ENCODE measurements around the gene IQGAP3.
"Not testable (repeated sequence)": the region's sequence is repeated elsewhere in the genome, so short reads cannot be mapped to it uniquely, and the experiment has no call there.

Gene IQGAP3

DNA sequence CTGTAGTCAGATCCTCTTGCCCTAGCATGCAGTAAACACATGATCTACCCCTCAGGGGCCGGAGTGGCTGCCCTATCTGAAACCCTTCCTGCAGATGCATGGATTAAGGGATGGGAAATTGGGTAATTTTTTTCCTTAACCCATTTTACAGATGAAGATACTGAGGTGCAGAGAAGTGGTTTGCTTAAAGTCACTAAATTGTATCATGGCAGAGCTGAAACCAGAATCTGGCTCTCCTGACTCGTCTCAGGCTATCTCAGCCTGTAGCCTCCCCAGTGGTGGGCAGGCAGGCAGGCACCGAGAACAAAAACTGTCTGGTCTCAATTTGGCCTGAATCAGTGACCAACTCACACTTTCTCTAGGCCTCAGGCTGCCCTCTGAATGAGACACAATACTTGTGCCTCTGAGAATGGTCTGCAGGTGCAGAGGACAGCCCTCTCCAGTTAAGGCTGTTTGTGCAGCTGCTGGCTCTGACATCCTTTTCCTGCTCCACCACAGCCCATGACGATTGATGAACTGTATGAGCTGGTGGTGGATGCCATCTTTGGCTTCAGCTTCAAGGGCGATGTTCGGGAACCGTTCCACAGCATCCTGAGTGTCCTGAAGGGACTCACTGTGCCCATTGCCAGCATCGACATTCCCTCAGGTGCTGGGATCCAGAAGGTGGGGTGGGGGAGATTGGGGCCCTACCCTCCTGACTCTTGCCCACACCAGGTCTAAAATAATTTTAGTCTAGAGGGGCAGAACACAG is 20.7 kb upstream of the IQGAP3 start:
- no peak overlapping the region for H3K4me3 ChIP-seq (ENCODE audit: low read depth, low read length)
- TF ChIP-seq, protein P1, sequence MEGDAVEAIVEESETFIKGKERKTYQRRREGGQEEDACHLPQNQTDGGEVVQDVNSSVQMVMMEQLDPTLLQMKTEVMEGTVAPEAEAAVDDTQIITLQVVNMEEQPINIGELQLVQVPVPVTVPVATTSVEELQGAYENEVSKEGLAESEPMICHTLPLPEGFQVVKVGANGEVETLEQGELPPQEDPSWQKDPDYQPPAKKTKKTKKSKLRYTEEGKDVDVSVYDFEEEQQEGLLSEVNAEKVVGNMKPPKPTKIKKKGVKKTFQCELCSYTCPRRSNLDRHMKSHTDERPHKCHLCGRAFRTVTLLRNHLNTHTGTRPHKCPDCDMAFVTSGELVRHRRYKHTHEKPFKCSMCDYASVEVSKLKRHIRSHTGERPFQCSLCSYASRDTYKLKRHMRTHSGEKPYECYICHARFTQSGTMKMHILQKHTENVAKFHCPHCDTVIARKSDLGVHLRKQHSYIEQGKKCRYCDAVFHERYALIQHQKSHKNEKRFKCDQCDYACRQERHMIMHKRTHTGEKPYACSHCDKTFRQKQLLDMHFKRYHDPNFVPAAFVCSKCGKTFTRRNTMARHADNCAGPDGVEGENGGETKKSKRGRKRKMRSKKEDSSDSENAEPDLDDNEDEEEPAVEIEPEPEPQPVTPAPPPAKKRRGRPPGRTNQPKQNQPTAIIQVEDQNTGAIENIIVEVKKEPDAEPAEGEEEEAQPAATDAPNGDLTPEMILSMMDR (IDR thresholded peaks at IDR 0.05; ENCODE audit: low read depth, low read length, missing control alignments), result no peak
- no peak for DNase-seq (ENCODE audit: low read depth)

DNA sequence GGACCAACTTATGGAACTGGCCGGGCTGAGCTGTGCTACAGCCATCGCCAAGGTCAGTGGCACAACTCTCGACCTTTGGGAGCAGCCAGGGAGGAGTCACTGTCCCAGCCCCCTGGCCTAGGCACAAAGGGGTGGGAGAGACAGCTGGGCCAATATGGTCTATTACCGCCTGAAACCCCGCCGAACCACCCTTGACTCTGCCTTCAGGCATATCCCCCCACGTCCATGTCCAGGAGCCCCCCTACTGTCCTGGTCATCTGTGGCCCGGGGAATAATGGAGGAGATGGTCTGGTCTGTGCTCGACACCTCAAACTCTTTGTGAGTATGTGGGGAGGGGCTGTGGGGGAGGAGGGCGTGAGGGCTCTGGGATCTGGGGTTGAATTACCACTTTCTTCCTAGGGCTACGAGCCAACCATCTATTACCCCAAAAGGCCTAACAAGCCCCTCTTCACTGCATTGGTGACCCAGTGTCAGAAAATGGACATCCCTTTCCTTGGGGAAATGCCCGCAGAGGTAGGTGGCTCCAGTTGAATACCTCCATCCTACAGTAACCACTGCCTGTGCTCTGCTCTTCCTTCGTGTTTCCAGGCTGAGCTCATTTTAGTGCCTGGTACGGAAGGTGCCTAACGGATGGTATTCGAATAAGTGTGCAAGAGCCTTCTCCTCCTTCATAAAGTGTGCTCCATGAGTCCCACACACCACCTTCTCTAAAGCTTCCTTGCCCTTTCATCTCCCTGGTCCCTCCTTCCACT is 20.0 kb upstream of the IQGAP3 start:
- no peak for DNase-seq (ENCODE audit: low read depth)
- TF ChIP-seq, protein P1 (IDR thresholded peaks at IDR 0.05; ENCODE audit: low read depth, low read length, missing control alignments), result no peak
- H3K4me3 ChIP-seq (ENCODE audit: low read depth, low read length), result peak overlapping the region; percentile 77

GRCh38 chr1:156591432-156592157 is 19.2 kb upstream of the IQGAP3 start, which contains the start of gene NAXE:
TSS of gene NAXE (plus strand) at chr1:156591776. CDS start at chr1:156591805, 29 bp downstream.
- TF ChIP-seq, protein P1 (IDR thresholded peaks at IDR 0.05; ENCODE audit: low read depth, low read length, missing control alignments), result no peak
- DNase-seq (ENCODE audit: low read depth), result no peak
- H3K4me3 ChIP-seq (ENCODE audit: low read depth, low read length), result peak within 1 kb of the TSS; percentile 77

GRCh38 chr1:156591181-156591431 is 18.7 kb upstream of the IQGAP3 start:
- TF ChIP-seq, protein P1 (IDR thresholded peaks at IDR 0.05; ENCODE audit: low read depth, low read length, missing control alignments), result no peak
- H3K4me3 ChIP-seq (ENCODE audit: low read depth, low read length), result peak overlapping the region; percentile 77
- DNase-seq (ENCODE audit: low read depth), result no peak

DNA sequence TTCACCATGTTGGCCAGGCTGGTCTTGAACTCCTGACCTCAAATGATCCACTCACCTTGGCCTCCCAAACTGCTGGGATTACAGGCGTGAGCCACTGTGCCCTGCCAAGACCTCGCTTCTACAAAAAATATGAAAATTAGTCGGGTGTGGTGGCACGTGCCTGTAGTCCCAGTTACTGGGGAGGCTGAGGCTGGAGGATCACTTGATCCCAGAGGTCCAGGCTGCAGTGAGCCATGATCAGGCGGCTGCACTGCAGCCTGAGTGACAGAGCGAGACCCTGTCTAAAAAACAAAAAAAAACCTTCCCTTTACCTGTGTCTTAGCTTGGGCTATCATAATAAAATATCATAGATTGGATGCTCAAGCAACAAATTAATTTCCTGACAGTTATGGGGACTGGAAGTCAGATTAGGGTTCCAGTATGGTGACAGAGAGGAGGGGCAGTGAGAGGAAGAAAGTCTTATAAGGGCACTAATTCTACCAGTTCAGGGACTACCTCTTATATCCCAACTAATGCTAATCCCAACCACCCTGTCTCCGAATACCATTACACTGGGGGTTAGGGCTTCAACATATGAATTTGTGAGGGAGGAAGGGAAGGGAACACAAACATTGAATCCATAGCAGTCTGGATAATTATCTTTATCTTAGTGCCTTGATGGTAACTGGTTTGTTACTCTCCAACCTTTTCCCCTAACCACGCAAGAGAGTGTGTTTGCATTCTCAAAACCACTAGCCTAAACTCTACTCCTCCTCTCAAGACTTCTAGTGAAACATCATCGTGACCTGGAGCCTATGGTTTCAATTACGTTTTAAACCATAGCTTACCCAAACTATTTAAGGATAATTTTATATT is 18.2 kb upstream of the IQGAP3 start:
- peak overlapping the region; percentile 77; the same call in 1 of the 2 replicates for H3K4me3 ChIP-seq (ENCODE audit: low read depth, low read length)
- TF ChIP-seq, protein P1 (IDR thresholded peaks at IDR 0.05; ENCODE audit: low read depth, low read length, missing control alignments), result no peak
- no peak for DNase-seq (ENCODE audit: low read depth)

GRCh38 chr1:156589546-156589945 is 17.2 kb upstream of the IQGAP3 start:
- TF ChIP-seq, protein P1 (IDR thresholded peaks at IDR 0.05; ENCODE audit: low read depth, low read length, missing control alignments), result no peak
- no peak overlapping the region for H3K4me3 ChIP-seq (ENCODE audit: low read depth, low read length)

GRCh38 chr1:156587927-156588326 is 15.6 kb upstream of the IQGAP3 start:
- not testable (repeated sequence) for H3K4me3 ChIP-seq (ENCODE audit: low read depth, low read length); DNase-seq (ENCODE audit: low read depth)

More at GRCh38 chr1:156589546-156589945, 17.2 kb upstream of the IQGAP3 start:
- no peak for DNase-seq (ENCODE audit: low read depth)

Data from GM12864 (cell line).